Esophagus mucosa (tissue), 1 donor: ENCODE measurements around the gene CDH4. TPM values are rescaled to one million over a fixed set of nuclear protein-coding genes. Genes with fewer than 3 reads are reported as not detected.

Experiments
- ATAC-seq: fragments of 200-7000 bp; cut with Tn5 transposase; one replicate; pipeline ENCODE4 v1.9.1; 2020
- total RNA-seq: library from RNA; stranded (reverse); gene quantifications from one replicate; pipeline ENCODE4 v1.2.4, GENCODE V29; 2023
- donor health status: DM: yes; HTN: yes; CAD: no.

The CDH4 gene
- total RNA-seq = not detected

DNA sequence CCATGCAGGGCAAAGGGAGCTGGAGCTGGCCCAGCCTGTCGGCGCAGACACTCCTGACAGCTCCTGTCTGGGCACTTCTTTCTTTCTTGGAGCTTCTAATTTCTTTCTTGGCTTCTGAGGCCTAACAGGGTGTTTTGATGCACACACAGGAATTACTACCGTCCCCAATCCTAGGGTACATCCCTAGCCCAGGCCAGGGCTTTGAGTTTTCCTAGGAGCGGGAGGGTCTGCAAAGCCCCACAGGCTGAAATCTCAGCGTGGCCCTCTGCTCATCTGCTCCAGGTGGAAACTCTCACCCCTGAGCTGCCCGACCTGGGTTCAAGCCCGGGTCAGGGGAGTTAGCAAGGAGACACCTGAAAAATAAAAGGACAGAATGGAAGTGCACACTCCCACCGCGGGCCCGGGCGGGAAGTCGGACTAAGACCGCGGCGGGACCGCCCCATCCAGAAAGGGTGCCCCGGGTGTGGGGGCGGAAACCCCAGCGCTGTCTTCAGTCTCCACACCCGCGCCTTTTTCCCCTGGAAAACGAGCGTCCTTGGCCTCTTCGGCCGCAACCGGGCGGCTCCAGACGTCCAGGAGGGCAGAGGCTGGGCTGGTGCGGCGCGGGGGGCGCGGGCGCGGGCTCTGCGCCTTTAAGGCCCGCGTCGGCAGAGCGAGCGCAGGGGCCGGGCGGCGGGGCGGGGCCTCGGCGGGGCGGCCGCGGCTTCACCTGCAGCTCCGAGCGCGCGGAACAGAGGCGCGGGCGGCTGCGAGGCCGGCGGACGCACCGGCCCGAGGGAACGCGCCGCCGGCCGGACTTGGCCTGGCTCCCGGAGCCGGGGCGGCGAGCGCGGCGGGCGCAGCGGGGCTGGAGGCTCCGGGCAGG is at the start of gene CDH4:
Gene CDH4 (plus strand): TSS at position 733 of the 865 bp plus-strand sequence.
- ATAC-seq = peak; percentile 40

DNA sequence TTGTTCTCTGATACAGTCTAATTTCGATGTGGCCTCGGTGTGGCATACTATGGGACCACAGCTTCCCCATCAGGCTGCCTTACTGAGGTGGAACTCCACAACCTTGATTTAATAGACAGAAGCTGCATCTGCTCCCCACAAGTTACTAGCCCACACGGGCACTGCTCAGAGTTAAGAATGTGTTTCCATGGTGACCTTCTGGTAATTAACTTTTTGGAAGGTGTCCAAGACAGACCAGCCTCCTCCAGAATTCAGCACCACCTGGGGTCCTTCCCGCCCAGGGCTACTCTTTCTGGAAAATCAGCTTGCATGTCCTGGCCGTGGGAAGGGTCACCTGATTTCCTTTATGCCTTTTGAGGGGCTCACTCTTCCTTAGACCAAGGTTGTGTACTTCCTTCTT is 48.7 kb upstream of the CDH4 start:
- no peak for ATAC-seq

DNA sequence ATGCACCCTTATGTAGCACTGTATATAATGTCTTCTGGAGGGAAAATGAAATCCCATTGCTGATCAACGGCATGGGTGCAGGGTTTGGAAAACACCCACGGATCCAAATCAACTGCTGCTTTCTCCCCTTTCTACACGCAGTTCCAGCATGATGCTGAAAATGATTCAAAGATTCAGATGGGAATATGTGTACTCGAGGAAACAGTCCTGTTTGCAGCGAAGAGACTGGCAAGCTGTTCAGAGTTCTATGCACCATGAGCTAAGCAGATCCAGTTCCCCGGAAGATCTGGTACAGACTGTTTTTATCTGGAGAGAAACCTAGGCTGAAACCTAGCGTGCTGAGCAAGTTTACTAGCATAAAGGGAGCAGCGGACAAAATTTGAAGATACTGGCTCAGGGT is 47.9 kb upstream of the CDH4 start:
- ATAC-seq = no peak

DNA sequence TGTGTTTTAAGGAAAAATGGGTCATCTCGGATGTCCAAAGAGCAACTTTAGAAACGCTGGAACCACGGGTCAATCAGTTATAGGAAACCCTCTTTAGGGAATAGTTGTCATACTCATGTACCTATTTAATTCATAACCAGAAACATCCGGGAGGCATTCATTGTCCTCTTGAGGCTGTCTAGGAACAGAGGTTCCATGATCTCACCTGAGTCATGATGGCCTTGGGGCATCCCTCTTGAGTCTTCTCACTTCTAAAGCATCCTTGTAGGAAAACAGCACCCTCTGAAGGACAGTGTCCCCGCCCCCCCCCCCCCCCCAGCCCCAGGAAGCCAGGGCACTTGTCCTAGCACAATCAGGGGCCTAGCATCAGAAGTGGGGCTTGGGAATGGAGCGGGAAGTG is 46.3 kb upstream of the CDH4 start:
- no peak for ATAC-seq

DNA sequence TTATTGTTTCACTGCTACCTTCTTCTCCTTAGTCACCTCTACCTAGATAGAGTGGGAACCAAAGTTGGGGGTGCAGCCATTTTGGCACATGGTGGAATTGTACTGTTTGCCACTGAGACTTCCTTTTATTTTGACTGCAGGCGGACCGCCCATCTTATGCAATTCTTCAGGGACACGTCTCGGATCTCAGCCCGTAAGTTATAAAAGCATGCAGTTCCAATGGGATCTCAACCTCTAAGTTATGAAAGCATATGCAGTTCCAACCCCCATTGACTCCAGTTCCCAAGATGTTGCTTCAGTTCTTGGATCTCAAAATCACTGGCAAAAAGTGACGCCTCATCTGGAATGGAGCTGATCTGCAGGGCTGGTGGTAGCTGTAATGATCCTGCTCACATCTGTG is 41.2 kb upstream of the CDH4 start:
- ATAC-seq = no peak

DNA sequence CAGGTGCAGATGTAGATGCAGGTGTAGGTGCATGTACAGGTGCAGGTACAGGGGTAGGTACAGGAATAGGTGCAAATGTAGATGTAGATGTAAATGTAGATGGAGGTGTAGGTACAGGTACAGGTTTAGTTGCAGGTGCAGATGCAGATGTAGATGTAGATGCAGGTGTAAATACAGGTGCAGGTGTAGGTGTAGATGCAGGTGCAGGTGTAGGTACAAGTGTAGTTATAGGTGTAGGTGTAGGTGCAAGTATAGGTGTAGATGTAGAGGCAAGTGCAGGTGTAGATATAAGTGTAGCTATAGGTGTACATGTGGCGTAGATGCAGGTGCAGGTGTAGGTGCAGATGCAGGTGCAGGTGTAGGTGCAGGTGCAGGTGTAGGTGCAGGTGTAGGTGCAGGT is 34.2 kb upstream of the CDH4 start:
- no peak for ATAC-seq

DNA sequence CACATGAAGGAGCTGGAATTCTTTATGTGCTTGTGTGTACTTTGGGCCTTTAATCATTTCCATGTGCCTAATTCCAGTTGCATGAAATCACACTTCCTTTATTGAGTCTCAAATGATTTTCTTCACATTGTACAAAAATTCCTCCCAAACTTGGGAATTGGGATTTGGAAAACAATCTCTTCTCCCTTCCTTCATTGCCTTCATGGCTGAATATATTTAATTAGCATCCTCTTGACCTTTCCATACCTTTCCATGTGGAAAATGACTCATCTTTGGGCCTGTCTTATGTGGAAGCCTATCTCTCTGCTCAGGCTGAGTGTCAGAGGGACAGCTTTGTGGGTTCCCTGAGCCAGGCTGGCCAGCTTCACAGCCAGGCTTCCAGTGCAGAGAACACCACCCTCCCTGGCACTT is 33.0 kb upstream of the CDH4 start:
- no peak for ATAC-seq

DNA sequence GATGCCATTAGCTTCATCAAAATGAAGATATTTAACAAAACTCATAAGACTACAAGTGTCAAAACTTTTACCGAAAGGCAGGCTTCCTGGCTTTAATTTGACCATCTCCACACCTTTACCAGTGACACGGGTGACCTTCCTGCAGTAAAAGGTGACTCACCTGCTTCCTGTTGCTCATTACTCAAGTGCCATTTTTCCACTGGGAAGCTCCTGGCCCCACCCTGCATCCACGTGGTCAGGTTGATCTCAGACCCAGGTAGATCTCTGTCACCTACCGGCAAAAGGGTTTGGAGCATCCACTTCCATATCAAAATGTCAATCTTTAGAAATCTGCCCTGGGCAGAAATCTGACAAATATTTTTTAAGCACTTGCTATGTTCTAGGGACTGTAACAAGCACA is 31.9 kb upstream of the CDH4 start:
- no peak for ATAC-seq

DNA sequence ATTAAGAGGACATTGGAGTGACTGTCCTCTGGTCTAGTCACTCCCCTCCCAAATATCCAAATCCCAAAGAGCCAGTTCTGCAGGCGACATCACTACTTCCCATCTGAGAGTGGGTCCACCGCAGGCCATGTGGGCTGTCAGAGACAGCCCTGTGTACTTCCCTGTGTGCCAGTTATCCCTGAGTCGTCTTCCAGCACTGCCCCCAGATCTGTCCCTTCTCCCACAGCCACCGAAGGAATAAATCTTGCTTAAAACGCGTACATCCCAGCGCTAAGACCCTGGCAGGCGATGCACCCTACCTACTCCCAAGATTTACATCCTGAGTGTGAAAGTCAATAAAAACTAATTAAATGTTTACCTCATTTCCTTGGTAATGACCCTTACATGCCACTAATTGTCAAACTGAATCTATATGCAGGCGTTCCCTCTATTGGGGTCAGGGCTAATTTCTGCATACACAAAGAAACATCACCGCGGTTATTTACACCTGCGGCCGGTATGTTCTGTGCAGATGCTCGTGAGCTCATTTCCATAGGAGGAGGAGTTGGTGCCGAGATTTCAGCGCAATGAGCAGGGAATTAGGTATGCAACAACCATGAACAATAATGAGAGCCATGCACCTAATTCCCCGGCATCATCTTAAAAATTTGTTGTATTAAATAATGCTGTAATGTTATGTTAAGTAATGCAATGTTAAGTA is 31.3 kb upstream of the CDH4 start:
- ATAC-seq = no peak

DNA sequence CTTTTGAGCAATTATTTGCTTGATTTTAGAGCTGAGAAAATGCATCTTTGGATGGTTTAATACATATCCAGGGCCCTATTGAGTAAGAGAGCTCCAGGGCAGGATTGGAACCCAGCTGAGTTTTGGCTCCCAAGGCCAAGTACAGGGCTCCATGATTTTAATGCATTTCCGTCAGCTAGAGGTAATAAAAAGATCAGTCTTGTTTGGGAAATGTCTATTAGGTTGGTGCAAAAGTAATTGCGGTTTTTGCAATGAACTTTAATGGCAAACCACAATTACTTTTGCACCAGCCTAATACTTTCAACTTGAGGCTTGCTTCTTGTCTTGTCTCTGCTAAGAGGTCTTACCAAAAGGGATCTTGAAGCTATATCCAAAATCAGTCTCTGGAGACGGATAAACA is 29.4 kb upstream of the CDH4 start:
- ATAC-seq = no peak

DNA sequence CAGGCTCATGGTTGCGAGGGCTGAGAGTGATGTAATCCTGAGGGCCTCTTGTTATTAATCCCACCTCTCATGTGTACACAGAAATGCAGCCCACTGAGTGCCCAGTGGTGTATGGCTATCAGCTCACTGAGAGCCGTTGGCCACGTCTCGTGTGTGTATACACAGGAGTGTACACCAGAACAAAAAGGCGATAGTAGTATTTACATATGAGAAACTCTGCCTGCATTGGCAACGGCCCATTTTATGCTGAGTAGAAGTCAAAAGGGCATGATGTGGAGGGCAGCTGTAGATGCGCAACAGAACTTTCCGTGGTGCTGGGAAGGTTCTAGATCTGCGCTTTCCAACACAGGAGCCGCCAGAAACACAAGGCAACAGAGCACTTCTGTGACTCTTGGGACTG is 28.9 kb upstream of the CDH4 start:
- ATAC-seq = no peak

DNA sequence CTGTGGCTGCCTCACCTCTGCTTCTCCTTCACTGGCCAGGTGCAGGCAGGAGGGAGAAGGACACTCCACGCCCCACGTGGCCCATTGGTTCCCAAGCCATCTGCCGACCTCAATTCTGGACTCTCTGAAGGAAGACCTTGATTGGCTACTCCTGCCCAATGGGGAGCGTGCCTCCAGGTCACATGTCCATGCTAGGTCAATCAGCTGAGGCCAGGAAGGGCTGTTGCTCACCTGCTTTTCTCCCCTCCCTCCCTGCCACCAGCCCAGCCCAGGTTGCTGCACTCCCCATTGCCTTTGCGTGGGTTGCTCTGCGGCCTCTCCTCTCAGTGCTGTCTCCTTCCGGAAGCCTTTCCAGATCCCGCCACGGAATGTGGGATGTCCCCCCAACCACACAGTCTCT is 21.9 kb upstream of the CDH4 start:
- no peak for ATAC-seq

DNA sequence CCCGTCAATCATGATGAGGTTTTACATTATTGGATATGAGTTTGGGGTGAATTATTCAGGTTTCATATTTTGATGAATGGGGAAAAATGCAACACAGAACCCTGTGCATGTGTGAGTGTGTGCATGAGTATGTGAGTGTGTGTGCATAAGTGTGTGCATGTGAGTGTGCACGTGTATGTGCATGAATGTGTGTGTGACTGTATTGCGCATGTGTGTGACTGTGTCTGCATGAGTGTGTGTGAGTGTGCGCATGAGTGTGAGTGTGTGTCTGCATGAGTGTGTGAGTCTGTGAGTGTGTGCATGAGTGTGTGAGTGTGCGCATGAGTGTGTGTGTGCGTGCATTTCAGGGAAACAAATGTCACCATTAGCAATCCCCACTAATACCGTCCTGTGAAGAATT is 18.5 kb upstream of the CDH4 start:
- ATAC-seq = no peak

DNA sequence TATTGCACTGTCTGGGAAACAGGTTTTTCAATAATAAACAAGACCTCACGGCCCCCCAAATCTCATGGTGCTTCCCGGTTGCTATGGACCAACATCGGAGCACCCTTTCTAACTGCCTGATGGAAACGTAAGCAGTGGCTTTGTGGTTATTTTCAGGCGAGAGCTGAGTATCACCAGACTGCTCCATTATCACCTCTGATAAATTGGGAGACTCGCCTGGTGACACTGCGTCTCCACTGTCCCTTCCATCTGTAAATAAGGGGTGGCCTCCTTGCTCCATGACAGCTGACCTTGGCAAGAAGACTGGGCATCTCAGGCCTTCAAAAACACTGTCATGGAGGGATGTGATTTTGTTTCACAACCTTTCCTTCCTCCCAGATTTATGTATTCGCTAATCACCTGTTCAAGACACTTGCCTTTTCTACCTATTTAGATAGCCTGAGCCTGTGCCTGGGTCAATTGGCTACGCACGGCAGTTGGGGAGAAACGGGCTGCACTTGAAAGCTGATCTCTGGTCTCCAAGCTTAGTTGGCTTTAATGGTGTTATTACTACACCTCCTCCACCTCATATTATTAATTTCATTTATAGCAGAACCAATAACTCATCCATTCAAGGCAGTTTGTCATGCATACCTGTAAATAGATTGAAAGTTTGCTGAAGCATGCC is 17.7 kb upstream of the CDH4 start:
- no peak for ATAC-seq

DNA sequence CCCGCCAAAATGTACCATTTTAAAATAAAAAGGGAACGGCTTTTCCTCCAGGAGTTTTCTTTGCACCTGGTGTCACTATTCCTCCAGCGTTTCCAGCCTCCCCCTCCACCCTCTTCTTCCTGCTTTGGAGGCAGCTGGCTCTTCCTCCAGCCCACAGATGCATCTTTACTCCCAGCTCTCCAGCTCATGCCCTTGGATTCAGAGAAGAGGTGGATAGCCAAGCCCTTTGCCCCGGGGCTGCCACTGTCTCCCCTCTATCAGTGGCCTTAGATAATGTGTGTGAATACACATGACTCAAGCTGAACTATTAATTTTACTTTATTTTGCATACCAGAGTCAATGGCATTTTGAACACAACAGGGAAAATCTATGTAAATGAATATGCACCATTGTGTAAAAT is 15.3 kb upstream of the CDH4 start:
- no peak for ATAC-seq

DNA sequence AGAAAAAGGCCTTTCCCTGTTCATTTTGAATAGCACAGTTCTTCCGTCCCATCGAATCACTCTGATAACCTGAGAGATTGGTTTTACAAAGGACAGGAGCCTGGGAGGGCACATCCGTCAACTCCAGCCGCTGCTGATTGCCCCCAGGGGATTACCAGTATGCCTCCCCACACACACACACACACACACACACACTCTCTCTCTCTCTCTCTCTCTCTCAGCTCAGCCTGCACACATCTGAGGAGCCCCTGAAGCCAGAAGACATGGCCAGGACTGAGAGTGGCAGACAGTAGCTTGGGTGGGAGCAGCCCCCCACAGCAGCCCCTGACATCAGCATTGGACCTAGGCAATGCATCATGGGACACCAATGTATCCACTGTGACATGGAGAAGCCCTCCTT is 13.2 kb upstream of the CDH4 start:
- ATAC-seq = no peak

DNA sequence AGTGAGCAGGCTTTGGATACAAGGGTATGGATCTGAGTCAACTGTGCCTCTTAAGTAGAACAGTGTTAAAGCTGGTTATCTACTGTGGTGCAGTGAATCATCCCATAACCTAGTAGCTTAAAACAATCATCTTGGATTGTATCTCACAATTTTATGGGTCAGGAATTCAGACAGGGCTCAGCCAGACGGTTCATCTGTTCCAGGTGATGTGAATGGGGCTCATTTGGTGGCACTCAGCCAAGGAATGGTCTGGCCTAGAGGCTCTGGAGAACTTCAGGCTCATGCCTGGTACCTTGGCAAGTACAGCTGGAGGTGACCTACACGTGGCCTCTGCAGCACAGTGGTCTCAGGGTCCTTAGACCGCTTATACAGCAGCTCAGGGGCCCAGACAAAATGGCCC is 11.2 kb upstream of the CDH4 start:
- no peak for ATAC-seq

DNA sequence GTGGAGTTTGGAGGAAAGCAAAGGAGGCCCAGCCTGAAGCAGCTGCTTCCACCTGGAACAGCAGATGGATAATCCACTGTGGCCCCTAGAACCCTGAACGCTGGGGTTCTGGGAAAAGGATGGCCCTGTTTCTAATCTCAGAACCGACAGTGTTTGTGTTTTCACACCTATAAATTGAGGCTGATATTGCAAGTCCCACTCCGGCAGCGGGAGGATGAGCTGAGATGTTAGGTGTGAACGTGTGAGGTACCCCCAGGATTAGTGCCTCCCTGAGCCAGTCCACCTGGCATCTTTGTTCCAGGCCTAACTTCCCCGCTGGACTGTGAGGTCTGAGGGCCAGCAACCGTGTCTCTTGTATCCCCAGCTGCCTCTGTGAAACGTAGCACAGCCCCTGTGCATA is 7.8 kb upstream of the CDH4 start:
- ATAC-seq = no peak

DNA sequence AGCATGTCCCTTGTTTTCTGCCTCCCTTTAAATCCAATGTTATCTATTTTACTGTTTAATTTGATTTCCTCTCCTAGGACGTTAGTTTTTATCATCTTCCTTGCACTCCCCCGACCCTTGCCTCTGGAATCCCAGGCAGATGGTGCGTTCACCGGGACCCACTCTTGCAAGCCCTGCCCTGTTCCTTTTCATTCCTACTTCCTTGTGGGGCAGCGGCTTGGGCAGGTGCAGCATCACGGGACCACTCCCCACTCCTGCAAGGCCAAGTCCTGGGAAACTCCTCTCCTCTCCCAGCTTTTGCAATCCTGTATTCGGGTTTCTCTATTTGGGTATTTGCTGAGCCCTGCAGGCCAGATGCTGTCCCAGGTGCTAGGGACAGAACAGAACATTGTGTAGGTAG is 5.8 kb upstream of the CDH4 start:
- ATAC-seq = no peak

DNA sequence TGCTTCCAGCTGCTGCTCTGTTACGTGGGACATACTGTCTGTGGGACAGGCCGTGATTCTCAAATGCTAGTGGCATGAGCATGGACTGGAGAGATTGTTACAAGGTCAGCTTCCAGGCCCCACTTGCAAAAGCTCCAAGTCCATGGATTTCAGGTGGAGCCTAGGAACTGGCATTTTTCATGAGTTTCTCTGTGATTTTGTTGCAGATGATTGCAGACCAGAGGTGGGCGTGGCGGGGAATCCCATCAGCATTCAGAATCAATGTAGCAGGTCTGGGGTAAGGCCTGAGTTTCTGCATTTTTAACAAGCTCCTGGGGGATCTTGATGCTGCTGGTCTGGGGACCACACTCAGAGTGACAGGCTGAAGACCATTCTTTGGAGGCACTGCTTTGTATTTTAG is 2.4 kb upstream of the CDH4 start:
- ATAC-seq = no peak

DNA sequence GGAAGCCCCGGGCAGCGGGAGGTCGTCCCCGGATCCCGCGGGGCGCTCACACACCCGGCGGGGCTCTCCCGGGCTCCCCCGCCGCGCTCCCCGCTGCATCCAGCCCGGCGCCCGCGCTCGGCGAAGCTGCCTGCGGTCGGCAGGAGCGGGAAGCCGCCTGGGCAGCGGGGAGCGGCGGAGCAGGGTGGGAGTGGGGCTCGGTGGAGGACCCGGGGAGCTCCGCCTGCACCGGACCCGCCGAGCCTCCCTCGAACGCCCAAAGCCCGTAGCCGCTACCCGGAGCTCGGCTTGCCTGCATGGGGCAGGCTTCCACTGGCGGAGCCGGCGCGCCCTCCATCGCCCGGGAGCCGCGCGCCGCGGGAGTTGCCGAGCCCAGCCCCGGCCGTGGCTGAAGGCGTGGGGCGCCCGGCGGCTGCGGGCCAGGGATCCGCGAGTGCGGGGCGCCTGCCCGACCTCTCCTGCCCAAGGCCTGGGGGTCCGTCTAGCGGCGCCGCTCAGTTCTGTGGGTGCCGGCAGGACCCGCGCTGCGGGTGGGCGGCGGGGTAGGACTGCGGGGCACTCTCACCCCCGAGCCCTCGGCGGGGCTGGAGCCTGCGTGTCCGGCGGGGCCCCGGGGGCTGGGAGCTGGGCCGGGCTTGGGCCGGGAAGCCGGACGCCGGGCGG is 671 bp downstream of the CDH4 start:
- no peak for ATAC-seq

DNA sequence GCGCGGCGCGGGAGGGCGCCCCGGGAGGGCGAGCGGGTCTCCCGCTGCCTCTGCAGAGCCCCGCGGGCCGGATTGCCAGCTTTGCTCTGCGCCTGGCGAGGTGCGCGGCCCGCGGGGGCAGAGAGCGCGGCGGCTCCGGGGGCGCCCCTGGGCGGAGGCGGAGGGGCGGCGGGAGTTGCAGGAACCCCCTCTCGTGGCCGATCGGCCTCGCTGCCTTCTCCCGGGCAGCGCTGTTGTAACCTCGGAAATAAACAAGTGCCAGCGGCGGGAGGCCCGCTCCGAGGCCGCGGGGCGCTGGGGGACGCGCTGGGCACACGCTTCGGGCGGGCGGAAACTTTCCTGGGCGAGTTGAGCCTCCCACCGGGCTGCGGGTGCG is 1.2 kb downstream of the CDH4 start:
- no peak for ATAC-seq
